Amniotic epithelial cell (primary cell): Measurements from ENCODE around the gene SPTBN1.

ENCODE experiments used
- DNase-seq: peaks from one replicate; pipeline ENCODE4 v3.0.0-alpha.2; 2010; ENCODE audit warnings: low read depth

Gene SPTBN1

GRCh38 chr2:54455563-54456361 is at the start of gene SPTBN1:
TSS of gene SPTBN1 (plus strand) at chr2:54456327. CDS start at chr2:54526419, 70,092 bp downstream.
- DNase-seq: peak; percentile 88

- DNase-seq: no peak
Measured at GRCh38 chr2:54407693-54408092, 48.4 kb upstream of the SPTBN1 start.

GRCh38 chr2:54408288-54408687 is 47.8 kb upstream of the SPTBN1 start:
- DNase-seq: no peak

GRCh38 chr2:54409752-54410151 is 46.4 kb upstream of the SPTBN1 start:
- no peak for DNase-seq

- peak; percentile 15 for DNase-seq
Measured at GRCh38 chr2:54411801-54412354, 44.2 kb upstream of the SPTBN1 start.

- DNase-seq: peak; percentile 77
Measured at GRCh38 chr2:54416166-54416813, 39.8 kb upstream of the SPTBN1 start.

GRCh38 chr2:54416938-54417337 is 39.2 kb upstream of the SPTBN1 start:
- no peak for DNase-seq

GRCh38 chr2:54417577-54417976 is 38.5 kb upstream of the SPTBN1 start:
- peak; percentile 24 for DNase-seq

GRCh38 chr2:54419388-54419787 is 36.7 kb upstream of the SPTBN1 start:
- DNase-seq: peak; percentile 41

GRCh38 chr2:54419855-54420523 is 36.1 kb upstream of the SPTBN1 start:
- no peak for DNase-seq

GRCh38 chr2:54420524-54421172 is 35.5 kb upstream of the SPTBN1 start:
- no peak for DNase-seq

GRCh38 chr2:54422072-54422581 is 34.0 kb upstream of the SPTBN1 start:
- DNase-seq: no peak

- DNase-seq: peak; percentile 73
Measured at GRCh38 chr2:54423213-54423612, 32.9 kb upstream of the SPTBN1 start.

- no peak for DNase-seq
Measured at GRCh38 chr2:54424555-54425163, 31.5 kb upstream of the SPTBN1 start.

GRCh38 chr2:54428108-54428831 is 27.9 kb upstream of the SPTBN1 start:
- DNase-seq: no peak

- DNase-seq: peak; percentile 58
Measured at GRCh38 chr2:54429054-54429453, 27.1 kb upstream of the SPTBN1 start.

- DNase-seq: no peak
Measured at GRCh38 chr2:54429811-54430551, 26.1 kb upstream of the SPTBN1 start.

GRCh38 chr2:54430649-54431048 is 25.5 kb upstream of the SPTBN1 start:
- DNase-seq: no peak

GRCh38 chr2:54432251-54433015 is 23.7 kb upstream of the SPTBN1 start:
- DNase-seq: no peak
